Heart right ventricle (tissue), 16 donors: ENCODE data around the gene NAP1L1. TPM values are rescaled to one million over a fixed set of nuclear protein-coding genes. Genes with fewer than 3 reads are reported as not detected.

Experiments used
- ATAC-seq, 8 donors: fragments of 200-7000 bp; cut with Tn5 transposase; one replicate each; pipeline ENCODE4 v1.9.1; 2020; ENCODE audit warnings: mild to moderate bottlenecking in 8 of 8, moderate library complexity in 8 of 8, moderate number of reproducible peaks in 1 of 8
- DNase-seq, 2 donors: peaks; one replicate each; pipeline ENCODE4 v3.0.0-alpha.2; 2020
- H3K27ac ChIP-seq, 10 donors: fragments of 200-600 bp; sonication (generic) in 2 of 10; one replicate each; pipeline versions ENCODE4 v1.5.0 to v1.8.0; 2020 to 2022; ENCODE audit warnings: mild to moderate bottlenecking in 3 of 10
- H3K27me3 ChIP-seq, 7 donors: fragments of 200-600 bp; one replicate each; pipeline ENCODE4 v1.8.0; 2021 to 2022; ENCODE audit warnings: mild to moderate bottlenecking in 2 of 7
- H3K36me3 ChIP-seq, 9 donors: fragments of 200-600 bp; sonication (generic) in 1 of 9; one replicate each; pipeline versions ENCODE4 v1.5.0 to v1.8.0; 2020 to 2022; ENCODE audit warnings: mild to moderate bottlenecking in 2 of 9
- H3K4me1 ChIP-seq, 9 donors: fragments of 200-600 bp; sonication (generic) in 1 of 9; one replicate each; pipeline versions ENCODE4 v1.5.0 to v1.8.0; 2020 to 2022; ENCODE audit warnings: mild to moderate bottlenecking in 4 of 9
- H3K4me3 ChIP-seq, 10 donors: fragments of 200-600 bp; sonication (generic) in 2 of 10; one replicate each; pipeline versions ENCODE4 v1.5.0 to v1.8.0; 2020 to 2022; ENCODE audit warnings: mild to moderate bottlenecking in 7 of 10, moderate library complexity in 2 of 10
- H3K9me3 ChIP-seq, 11 donors: fragments of 200-600 bp in 10 of 11; sonication (generic) in 2 of 11; one replicate each; pipeline versions ENCODE4 v1.5.0 to v1.8.0; 2013 to 2022; ENCODE audit warnings: mild to moderate bottlenecking in 2 of 11, control low read depth in 1 of 11, moderate library complexity in 1 of 11
- CTCF ChIP-seq, 9 donors: fragments of 200-600 bp; sonication (generic) in 2 of 9; IDR thresholded peaks; one replicate each; pipeline versions ENCODE4 v1.5.0 to v1.8.0; 2021 to 2022; ENCODE audit warnings: antibody characterized with exemption in 9 of 9, mild to moderate bottlenecking in 5 of 9, moderate library complexity in 1 of 9
- WGBS, 2 donors: extraction: QIAGEN DNeasy Blood & Tissue Kit; methylation state at CpG; one replicate each; pipeline ENCODE4 v1.1.7; 2013; ENCODE audit warnings: inconsistent platforms in 1 of 2; 5-methylcytosine and 5-hydroxymethylcytosine counted together
- intact Hi-C, 10 donors: fragments of 100-400 bp; cut with DNase I; formaldehyde crosslinking; loops; one replicate each; pipeline versions ENCODE4 v1.11.1 to v1.14.2; 2022
- polyA plus RNA-seq, 2 donors: library from polyadenylated mRNA; stranded (reverse); fragments of 200-250 nt; gene quantifications; one replicate each; pipeline ENCODE4 v1.2.3, GENCODE V29; 2013
- total RNA-seq, 10 donors: library from RNA; stranded (reverse); fragmentation: NEBNext Ultra II Directional in 3 of 10; extraction: Animal tissue kit (Norgen Biotek cat#: 25700) in 3 of 10; gene quantifications; one replicate each; pipeline versions ENCODE4 v1.2.1 to v1.2.4, GENCODE V29; 2021 to 2023
- donor health status: Arrhythmogenic right ventricular cardiomyopathy.
- donor health status: ischemic (EF 13 %, LVEDD 7.1; RV severe dilation, severe dysfunction).
- donor health status: healthy with polysubstance abuse.
- donor health status: DM: no; HTN: yes; CAD: no.
- donor health status: DM: no; HTN: no; CAD: no.
- donor health status: ischemic (EF 25% LVEDD 6.9; RV normal size, moderate dysfunction).
- donor health status: ischemic (EF 25% LVEDD 5.7; RV mildly dilated, moderate dysfunction).
- donor health status: healthy.
- donor health status: DM: yes; HTN: yes; CAD: no.
- donor health status: Ischemic cardiomyopathy.
- donor health status: ischemic (EF 35%, LVEDD 5.7; RV mildly dilated, moderate dysfunction).
- donor health status: nonischemic (EF 11% LVEDD 7.7; RV severe dilation, severe dysfunction).
- donor health status: DM: yes; HTN: yes; CAD: no.
- donor health status: PGD.
- donor health status: ischemic (EF 29% LVEDD 5.4; RV normal size, mild dysfunction).
- donor health status: nonischemic (EF 23%, LVEDD 6.1; RV moderate dilation, normal function).

The NAP1L1 gene
- total and polyA plus RNA-seq, 12 donors: 164 to 363 (median 254) TPM

- no peak for TF ChIP-seq CTCF (IDR thresholded peaks at IDR 0.05)
- Histone ChIP-seq H3K27me3 (no peaks in the 10 kb centered on the region), H3K9me3 (peaks cover 0 to 13% (median 9%) of the 10 kb centered on the region in 11 donors), H3K4me1 (peaks cover 0 to 50% (median 31%) of the 10 kb centered on the region in 9 donors), H3K27ac (peak overlapping the region; percentile 95 to 100 (median 98)), H3K4me3 (peak overlapping the region; percentile 74 to 97 (median 88)), H3K36me3 (peaks cover 0 to 23% (median 0%) of the 10 kb centered on the region in 9 donors)
- no peak for ATAC-seq
- intact Hi-C loops: loop anchor here in 5 of 10 donors (5.0 to 10.0 kb wide), 6 partner anchors 71 to 481 kb away; partner anchors contain the start of genes BBS10 (in 4 of the 5) and OSBPL8 (in 1 of the 5)
- no peak for DNase-seq
- 5 to 6% methylated on average over 14 of the region's 14 CpGs for WGBS, 2 donors
Measured at GRCh38 chr12:76083246-76083903, 1.1 kb downstream of the NAP1L1 start.

DNA sequence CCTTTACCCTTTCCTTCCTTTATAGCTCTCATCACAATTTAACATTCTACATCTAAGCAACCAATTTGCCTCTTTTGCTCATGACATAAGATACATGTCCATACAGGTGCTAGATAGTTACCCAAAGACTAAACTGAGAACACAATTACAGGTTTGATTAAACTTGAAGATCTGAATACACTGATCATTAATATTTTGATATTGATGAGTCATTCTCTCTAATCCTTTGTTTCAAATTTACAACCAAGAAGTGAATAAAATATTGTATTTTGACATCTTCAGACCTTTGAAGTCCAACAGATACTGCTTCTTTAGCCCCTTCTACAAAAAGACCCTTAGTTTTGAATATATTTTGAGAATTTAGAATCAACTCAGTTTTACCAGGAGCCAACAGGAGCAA, 2.6 kb downstream of the NAP1L1 start:
- intact Hi-C loops: loop anchor here in 5 of 10 donors (5.0 to 10.0 kb wide), 6 partner anchors 73 to 483 kb away; partner anchors contain the start of genes BBS10 (in 4 of the 5) and OSBPL8 (in 1 of the 5)

GRCh38 chr12:76080729-76081415, 3.6 kb downstream of the NAP1L1 start:
- ATAC-seq: no peak
- H3K4me3 ChIP-seq: no peak overlapping the region
- H3K36me3 ChIP-seq: peaks cover 0 to 23% (median 0%) of the 10 kb centered on the region in 9 donors
- H3K4me1 ChIP-seq: peaks cover 0 to 56% (median 35%) of the 10 kb centered on the region in 9 donors
- no peak overlapping the region for H3K27ac ChIP-seq
- intact Hi-C loops: loop anchor here in 5 of 10 donors (5.0 to 10.0 kb wide), 6 partner anchors 74 to 484 kb away; partner anchors contain the start of genes BBS10 (in 4 of the 5) and OSBPL8 (in 1 of the 5)
- no peak for TF ChIP-seq CTCF (IDR thresholded peaks at IDR 0.05)
- WGBS, 2 donors: 59 to 68% methylated on average over 6 of the region's 6 CpGs
- DNase-seq: no peak
- H3K9me3 ChIP-seq: peaks cover 0 to 17% (median 13%) of the 10 kb centered on the region in 11 donors
- H3K27me3 ChIP-seq: no peaks in the 10 kb centered on the region

More for the DNA sequence above, 2.6 kb downstream of the NAP1L1 start:
- H3K27ac ChIP-seq: no peak overlapping the region
- H3K36me3 ChIP-seq: peaks cover 0 to 23% (median 0%) of the 10 kb centered on the region in 9 donors
- DNase-seq (no peak), ATAC-seq (no peak)
- H3K9me3 ChIP-seq: peaks cover 0 to 17% (median 13%) of the 10 kb centered on the region in 11 donors
- TF ChIP-seq CTCF (IDR thresholded peaks at IDR 0.05): no peak
- peak overlapping the region in 1 of 10 donors; percentile 94 for H3K4me3 ChIP-seq
- peaks cover 0 to 57% (median 33%) of the 10 kb centered on the region in 9 donors for H3K4me1 ChIP-seq
- H3K27me3 ChIP-seq: no peaks in the 10 kb centered on the region

DNA sequence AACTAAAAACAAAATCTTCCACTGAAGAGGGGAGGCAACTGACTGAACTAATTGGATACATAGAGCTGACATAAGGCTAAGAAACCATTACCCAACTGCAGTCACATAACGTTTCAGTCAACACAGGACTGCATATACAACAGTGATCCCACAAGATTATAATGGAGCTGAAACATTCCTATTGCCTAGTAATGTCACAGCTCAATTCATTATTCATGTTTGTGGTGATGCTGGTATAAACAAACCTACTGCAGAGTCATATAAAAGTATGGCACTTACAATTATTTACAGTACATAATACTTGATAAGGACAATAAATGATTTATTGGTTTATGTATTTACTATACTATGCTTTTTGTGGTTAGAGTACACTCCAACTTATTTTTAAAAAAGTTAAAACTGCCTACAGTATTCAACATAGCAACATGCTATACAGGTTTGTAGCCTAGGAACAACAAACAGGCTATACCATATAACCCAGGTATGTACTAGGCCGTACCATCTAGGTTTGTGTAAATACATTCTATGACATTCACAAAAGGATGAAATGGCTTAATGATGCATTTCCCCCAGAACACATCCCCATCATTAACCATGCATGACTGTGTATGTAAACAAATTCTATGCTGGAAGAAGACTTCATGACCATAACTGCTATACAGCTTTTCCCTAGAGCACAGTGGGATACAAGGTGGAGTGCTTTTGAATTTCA, 4.3 kb downstream of the NAP1L1 start:
- peaks cover 0 to 23% (median 0%) of the 10 kb centered on the region in 9 donors for H3K36me3 ChIP-seq
- H3K4me3 ChIP-seq: no peak overlapping the region
- no peak for DNase-seq
- no peak for TF ChIP-seq CTCF (IDR thresholded peaks at IDR 0.05)
- peaks cover 0 to 17% (median 13%) of the 10 kb centered on the region in 11 donors for H3K9me3 ChIP-seq
- intact Hi-C loops: loop anchor here in 5 of 10 donors (5.0 to 10.0 kb wide), 6 partner anchors 75 to 485 kb away; partner anchors contain the start of genes BBS10 (in 4 of the 5) and OSBPL8 (in 1 of the 5)
- H3K4me1 ChIP-seq: peaks cover 0 to 53% (median 38%) of the 10 kb centered on the region in 9 donors
- no peaks in the 10 kb centered on the region for H3K27me3 ChIP-seq
- no peak for ATAC-seq
- H3K27ac ChIP-seq: no peak overlapping the region
- 87 to 89% methylated on average over 2 of the region's 2 CpGs for WGBS, 2 donors
